LNCAP (cell line): ENCODE data around the gene PIGU.

Experiments used
- TF ChIP-seq, protein P1 (sequence below): fragments of 450-650 bp; IDR thresholded peaks from 2 replicates; pipeline ENCODE4 v1.5.1; 2017; ENCODE audit warnings: mild to moderate bottlenecking

Gene PIGU

DNA sequence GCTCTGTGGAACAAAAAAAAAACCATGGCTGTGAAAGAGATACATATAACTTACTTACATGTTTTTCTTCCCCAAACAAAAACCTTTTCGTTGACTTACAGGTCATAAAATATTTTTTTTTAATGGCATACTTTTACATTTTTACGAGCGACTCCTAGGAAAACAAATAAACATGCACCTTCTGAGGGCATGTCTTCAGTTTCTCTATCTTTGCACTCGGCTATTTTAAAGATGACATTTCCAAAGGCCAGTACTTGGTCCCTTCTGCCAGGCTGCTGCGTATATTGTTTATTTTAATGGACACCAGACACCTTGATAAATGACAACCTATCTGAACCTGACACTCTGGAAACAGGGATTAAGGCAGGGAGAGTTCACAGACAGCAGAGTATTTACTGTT is 49.4 kb downstream of the PIGU start:
- TF ChIP-seq, protein P1, sequence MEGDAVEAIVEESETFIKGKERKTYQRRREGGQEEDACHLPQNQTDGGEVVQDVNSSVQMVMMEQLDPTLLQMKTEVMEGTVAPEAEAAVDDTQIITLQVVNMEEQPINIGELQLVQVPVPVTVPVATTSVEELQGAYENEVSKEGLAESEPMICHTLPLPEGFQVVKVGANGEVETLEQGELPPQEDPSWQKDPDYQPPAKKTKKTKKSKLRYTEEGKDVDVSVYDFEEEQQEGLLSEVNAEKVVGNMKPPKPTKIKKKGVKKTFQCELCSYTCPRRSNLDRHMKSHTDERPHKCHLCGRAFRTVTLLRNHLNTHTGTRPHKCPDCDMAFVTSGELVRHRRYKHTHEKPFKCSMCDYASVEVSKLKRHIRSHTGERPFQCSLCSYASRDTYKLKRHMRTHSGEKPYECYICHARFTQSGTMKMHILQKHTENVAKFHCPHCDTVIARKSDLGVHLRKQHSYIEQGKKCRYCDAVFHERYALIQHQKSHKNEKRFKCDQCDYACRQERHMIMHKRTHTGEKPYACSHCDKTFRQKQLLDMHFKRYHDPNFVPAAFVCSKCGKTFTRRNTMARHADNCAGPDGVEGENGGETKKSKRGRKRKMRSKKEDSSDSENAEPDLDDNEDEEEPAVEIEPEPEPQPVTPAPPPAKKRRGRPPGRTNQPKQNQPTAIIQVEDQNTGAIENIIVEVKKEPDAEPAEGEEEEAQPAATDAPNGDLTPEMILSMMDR: peak; percentile 10; the same call in 1 of the 2 replicates

DNA sequence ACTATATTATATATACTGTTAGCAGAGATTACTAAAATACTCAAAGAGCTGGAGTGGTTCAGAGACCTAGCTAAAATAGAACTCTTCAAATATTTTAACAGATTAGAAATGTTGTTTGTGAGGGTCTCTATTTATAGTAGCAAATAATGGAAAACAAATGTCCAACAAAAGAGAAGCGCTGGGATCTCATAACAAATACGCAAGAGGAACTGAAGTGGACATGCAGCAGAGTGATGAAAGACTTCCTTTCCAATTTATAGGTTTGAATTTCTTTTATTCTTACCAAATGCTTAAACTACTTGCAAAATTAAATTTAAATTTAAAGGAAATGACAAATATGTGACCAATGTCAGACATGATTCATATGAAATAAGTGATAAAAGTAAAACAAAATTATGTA is 49.9 kb downstream of the PIGU start:
- TF ChIP-seq, protein P1: no peak

DNA sequence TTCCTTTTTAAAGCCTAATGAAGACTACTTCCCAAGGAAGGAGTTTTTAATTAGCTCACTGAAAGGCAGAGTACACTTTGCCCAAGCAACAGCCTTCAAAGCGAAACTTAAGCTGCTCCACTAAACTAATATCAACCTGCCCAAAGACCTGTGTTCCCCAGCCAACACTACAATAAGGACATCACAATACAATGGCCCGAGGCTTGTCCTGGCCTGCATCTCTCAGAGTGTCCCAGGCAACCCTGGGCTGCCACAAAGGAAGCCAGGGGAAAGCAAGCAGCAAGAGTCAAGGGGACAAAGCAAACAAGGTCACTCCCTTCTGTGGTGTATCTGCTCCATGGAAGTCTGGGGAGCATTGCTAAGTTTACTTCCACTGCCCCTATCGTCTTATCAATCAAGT is 52.3 kb downstream of the PIGU start:
- TF ChIP-seq, protein P1: no peak

DNA sequence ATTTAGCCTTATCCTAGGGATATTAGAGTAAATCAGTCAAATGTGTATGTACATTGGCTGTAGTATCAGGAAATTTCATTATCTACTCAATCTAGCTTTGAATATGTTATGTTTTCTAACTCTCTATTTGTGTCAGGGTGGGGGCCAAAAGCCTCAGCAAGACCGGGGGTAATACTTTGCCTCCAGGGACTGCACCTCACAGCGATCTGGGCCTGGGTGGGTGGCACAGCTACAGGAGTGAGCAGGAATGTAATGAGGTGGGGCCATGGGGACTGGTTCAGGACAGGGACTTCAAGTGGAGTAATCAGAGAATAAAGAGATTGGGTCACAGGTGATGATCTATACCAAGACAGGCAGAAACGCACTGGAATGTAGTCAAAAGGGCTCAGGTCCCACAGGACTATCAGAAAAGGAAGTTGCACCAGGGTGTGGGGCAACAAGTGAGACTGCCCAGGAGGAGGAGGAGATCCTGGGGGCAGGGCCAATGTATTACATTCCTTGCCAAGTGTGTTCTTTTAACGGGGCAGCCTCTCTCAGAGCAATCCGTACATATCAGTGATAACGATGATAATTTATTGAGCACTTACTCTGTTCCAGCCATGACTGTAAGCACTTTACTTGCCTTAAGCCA is 54.0 kb downstream of the PIGU start:
- TF ChIP-seq, protein P1: no peak

DNA sequence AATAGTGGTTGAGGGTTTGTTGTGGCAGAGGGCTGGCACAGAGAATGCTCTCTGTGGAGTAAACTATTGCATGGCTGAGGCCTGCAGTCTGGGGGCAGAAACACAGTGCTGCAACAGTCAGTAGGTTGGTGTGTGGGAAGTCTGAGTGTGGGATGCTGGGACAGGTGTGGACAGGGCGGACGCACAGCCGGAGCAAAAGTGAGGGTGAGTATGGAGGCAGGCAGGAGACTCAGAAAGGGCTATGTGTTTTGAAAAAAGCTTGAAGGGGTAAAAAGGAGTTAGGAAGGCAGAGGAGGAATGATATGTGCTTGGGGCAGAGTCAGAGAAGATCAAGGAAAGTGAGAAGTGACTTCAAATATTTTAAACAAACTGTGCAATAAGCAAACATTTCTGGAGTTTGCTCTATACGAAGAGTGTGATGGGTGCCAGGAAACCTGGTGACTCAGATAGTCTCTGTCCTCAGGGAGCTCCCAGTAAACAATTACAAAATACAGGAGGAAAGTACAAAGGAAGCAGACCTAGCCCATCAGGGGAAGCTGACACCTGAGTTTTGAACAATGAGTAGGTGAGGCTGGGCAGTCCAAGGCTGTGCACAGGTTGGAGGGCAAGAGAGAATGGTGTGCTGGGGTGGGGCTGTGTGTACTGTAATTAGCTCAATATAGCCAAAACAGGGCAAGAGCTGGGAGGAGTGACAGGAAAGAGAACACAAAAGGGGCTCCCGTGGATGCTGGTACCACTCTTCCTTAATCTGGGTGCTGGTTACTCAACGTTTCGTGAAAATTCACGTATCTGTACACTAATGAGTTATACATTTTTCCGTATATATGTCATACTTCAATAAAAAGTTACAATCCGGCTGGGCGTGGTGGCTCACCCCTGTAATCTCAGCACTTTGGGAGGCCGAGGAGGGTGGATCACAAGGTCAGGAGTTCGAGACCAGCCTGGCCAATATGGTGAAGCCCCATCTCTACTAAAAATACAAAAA is 55.2 kb downstream of the PIGU start:
- TF ChIP-seq, protein P1: no peak

DNA sequence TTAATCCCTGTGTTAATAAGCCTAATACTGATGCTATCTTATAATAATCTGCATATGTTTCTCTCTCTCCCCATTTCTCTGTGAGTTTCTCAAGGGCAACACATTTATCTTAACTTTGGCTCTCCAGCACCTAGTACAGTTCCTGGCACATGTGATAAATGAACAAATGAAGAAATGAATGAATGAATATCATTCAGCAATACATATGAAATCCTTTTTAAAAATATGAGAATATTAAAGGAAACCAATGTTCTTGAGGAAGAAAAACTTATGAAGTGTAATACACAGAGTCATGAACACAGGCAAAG is 55.9 kb downstream of the PIGU start:
- TF ChIP-seq, protein P1: no peak

DNA sequence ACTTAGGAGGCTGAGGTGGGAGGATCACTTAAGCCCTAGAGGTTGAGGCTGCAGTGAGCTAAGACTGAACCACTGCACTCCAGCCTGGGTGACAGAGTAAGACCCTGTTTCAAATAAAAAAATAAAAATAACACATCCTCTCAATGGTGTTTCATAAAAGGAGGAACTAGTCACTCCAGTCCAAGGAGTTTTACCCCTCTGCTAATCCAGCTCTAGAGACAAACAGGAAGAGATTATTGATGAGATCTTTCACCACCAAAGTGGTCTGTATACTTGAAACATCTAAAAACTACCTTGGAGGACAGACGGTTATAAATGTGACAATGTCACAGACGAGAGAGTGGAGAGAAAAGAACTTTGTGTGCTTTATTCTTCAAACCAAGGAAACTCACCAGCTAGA is 58.2 kb downstream of the PIGU start:
- TF ChIP-seq, protein P1: no peak
